Measurements from ENCODE around the gene ASS1. TPM values are rescaled to one million over a fixed set of nuclear protein-coding genes. Genes with fewer than 3 reads are reported as not detected.
"Not testable (repeated sequence)": the region's sequence is repeated elsewhere in the genome, so short reads cannot be mapped to it uniquely, and the experiment has no call there.

ASS1 gene
- total RNA-seq, 1 experiment from 2014 or later = 255 TPM

- Histone ChIP-seq H2AFZ (no peak overlapping the region), H3K4me2 (no peak overlapping the region), H3K79me2 (ENCODE audit: low read depth) (no peaks in the 10 kb centered on the region), H3F3A (ENCODE audit: insufficient read depth, low read depth) (no peaks in the 10 kb centered on the region), H3K9me2 (ENCODE audit: insufficient read depth) (no peaks in the 10 kb centered on the region), H4K20me1 (ENCODE audit: insufficient read depth) (no peaks in the 10 kb centered on the region), H3K27ac (no peak overlapping the region), H3K4me1 (replicated peaks; ENCODE audit: insufficient read depth) (no peaks in the 10 kb centered on the region), H3K4me3 (no peak overlapping the region), H3K27me3 (ENCODE audit: insufficient read depth, low read depth) (no peaks in the 10 kb centered on the region), H3K9me3 (ENCODE audit: insufficient read depth, low read depth) (no peaks in the 10 kb centered on the region), H3K36me3 (ENCODE audit: low read depth) (no peaks in the 10 kb centered on the region)
- no peak for TF ChIP-seq EZH2 (IDR thresholded peaks at IDR 0.05; ENCODE audit: low read depth)
- TF ChIP-seq CTCF (conservative IDR thresholded peaks at IDR 0.05) = no peak
- POLR2A ChIA-PET (ENCODE audit: unreplicated experiment) = no interaction called here
- no peak for DNase-seq
- intact Hi-C loops (cut with micrococcal nuclease; ENCODE audit: unreplicated experiment) = no loop called here
- BruUV-seq (replicated peaks) = no TSS peak
- CTCF ChIA-PET = no interaction called here
Measured at GRCh38 chr9:130400870-130401269, 43.9 kb upstream of the ASS1 start.

- H3K9me3 ChIP-seq (ENCODE audit: insufficient read depth, low read depth); H3K27ac ChIP-seq; BruUV-seq (replicated peaks); CTCF ChIA-PET; H3K4me2 ChIP-seq; H4K20me1 ChIP-seq (ENCODE audit: insufficient read depth); intact Hi-C loops (cut with micrococcal nuclease; ENCODE audit: unreplicated experiment); H3K79me2 ChIP-seq (ENCODE audit: low read depth); H3F3A ChIP-seq (ENCODE audit: insufficient read depth, low read depth); H3K9me2 ChIP-seq (ENCODE audit: insufficient read depth); POLR2A ChIA-PET (ENCODE audit: unreplicated experiment); H3K4me1 ChIP-seq (replicated peaks; ENCODE audit: insufficient read depth); DNase-seq; H3K36me3 ChIP-seq (ENCODE audit: low read depth); H2AFZ ChIP-seq; H3K4me3 ChIP-seq; H3K27me3 ChIP-seq (ENCODE audit: insufficient read depth, low read depth): not testable (repeated sequence)
Measured at GRCh38 chr9:130401742-130402141, 43.0 kb upstream of the ASS1 start.

GRCh38 chr9:130402243-130402642 lies 42.5 kb upstream of the ASS1 start:
- Histone ChIP-seq H3K36me3 (ENCODE audit: low read depth) (no peaks in the 10 kb centered on the region), H3K4me1 (replicated peaks; ENCODE audit: insufficient read depth) (peaks cover 11% of the 10 kb centered on the region), H3K79me2 (ENCODE audit: low read depth) (no peaks in the 10 kb centered on the region), H3K9me3 (ENCODE audit: insufficient read depth, low read depth) (no peaks in the 10 kb centered on the region), H2AFZ (no peak overlapping the region), H3K4me3 (no peak overlapping the region), H3K4me2 (no peak overlapping the region), H3K27ac (no peak overlapping the region), H3K27me3 (ENCODE audit: insufficient read depth, low read depth) (no peaks in the 10 kb centered on the region), H4K20me1 (ENCODE audit: insufficient read depth) (no peaks in the 10 kb centered on the region), H3K9me2 (ENCODE audit: insufficient read depth) (no peaks in the 10 kb centered on the region), H3F3A (ENCODE audit: insufficient read depth, low read depth) (peaks cover under 1% of the 10 kb centered on the region; the same call in 1 of the 2 replicates)
- CTCF ChIA-PET = no interaction called here
- intact Hi-C loops (cut with micrococcal nuclease; ENCODE audit: unreplicated experiment) = no loop called here
- BruUV-seq (replicated peaks) = no TSS peak
- TF ChIP-seq EZH2 (IDR thresholded peaks at IDR 0.05; ENCODE audit: low read depth) (no peak), CTCF (conservative IDR thresholded peaks at IDR 0.05) (no peak)
- DNase-seq = no peak
- POLR2A ChIA-PET (ENCODE audit: unreplicated experiment) = no interaction called here

- H3K79me2 ChIP-seq (ENCODE audit: low read depth) = no peaks in the 10 kb centered on the region
- H3K4me1 ChIP-seq (replicated peaks; ENCODE audit: insufficient read depth) = peaks cover 17% of the 10 kb centered on the region
- no peak overlapping the region for H3K4me2 ChIP-seq
- H3K27ac ChIP-seq = no peak overlapping the region
- DNase-seq = no peak
- H3K27me3 ChIP-seq (ENCODE audit: insufficient read depth, low read depth) = no peaks in the 10 kb centered on the region
- no peak overlapping the region for H2AFZ ChIP-seq
- ChIA-PET CTCF (no interaction called here), POLR2A (ENCODE audit: unreplicated experiment) (no interaction called here)
- no peak overlapping the region for H3K4me3 ChIP-seq
- intact Hi-C loops (cut with micrococcal nuclease; ENCODE audit: unreplicated experiment) = no loop called here
- H4K20me1 ChIP-seq (ENCODE audit: insufficient read depth) = no peaks in the 10 kb centered on the region
- no peak for TF ChIP-seq EZH2 (IDR thresholded peaks at IDR 0.05; ENCODE audit: low read depth)
- no peak for TF ChIP-seq CTCF (conservative IDR thresholded peaks at IDR 0.05)
- no TSS peak for BruUV-seq (replicated peaks)
- no peaks in the 10 kb centered on the region for H3K9me3 ChIP-seq (ENCODE audit: insufficient read depth, low read depth)
- H3F3A ChIP-seq (ENCODE audit: insufficient read depth, low read depth) = peaks cover 5% of the 10 kb centered on the region; the same call in 1 of the 2 replicates
- H3K36me3 ChIP-seq (ENCODE audit: low read depth) = no peaks in the 10 kb centered on the region
- no peaks in the 10 kb centered on the region for H3K9me2 ChIP-seq (ENCODE audit: insufficient read depth)
Measured at GRCh38 chr9:130402645-130403440, 41.9 kb upstream of the ASS1 start.

Measured in PC-9 (cell line).